Mesodermal cell (in vitro differentiated cells): ENCODE data around the gene TPD52L1.
"Not testable (repeated sequence)": the region's sequence is repeated elsewhere in the genome, so short reads cannot be mapped to it uniquely, and the experiment has no call there.

ENCODE experiments used
- H3K27ac ChIP-seq: 2 replicates; pipeline ENCODE4 v1.7.0; 2013; ENCODE audit warnings: mild to moderate bottlenecking, low read depth, low read length, moderate library complexity; ENCODE audit not compliant: severe bottlenecking
- H3K36me3 ChIP-seq: 2 replicates; pipeline ENCODE4 v1.7.1; 2013; ENCODE audit warnings: mild to moderate bottlenecking, low read length, moderate library complexity; ENCODE audit not compliant: control insufficient read depth, insufficient read depth
- H3K4me1 ChIP-seq: one replicate; pipeline ENCODE4 v1.7.1; 2013; ENCODE audit warnings: mild to moderate bottlenecking, low read length; ENCODE audit not compliant: insufficient read depth, control insufficient read depth, poor library complexity, severe bottlenecking
- H3K4me3 ChIP-seq: 2 replicates; pipeline ENCODE4 v1.7.0; 2013; ENCODE audit warnings: low read length, control low read depth, mild to moderate bottlenecking; ENCODE audit not compliant: insufficient read depth, poor library complexity, severe bottlenecking; ENCODE audit errors: extremely low read depth
- H3K9me3 ChIP-seq: 2 replicates; pipeline ENCODE4 v1.7.1; 2013; ENCODE audit warnings: mild to moderate bottlenecking, low read length, moderate library complexity; ENCODE audit not compliant: control insufficient read depth
- WGBS, 2 experiments: methylation state at CpG; one replicate each; pipeline ENCODE4 v1.1.5; 2013; ENCODE audit warnings: missing lambda C conversion rate in 2 of 2; ENCODE audit not compliant: insufficient coverage in 2 of 2; 5-methylcytosine and 5-hydroxymethylcytosine counted together

Gene TPD52L1

GRCh38 chr6:125117818-125118217, 35.8 kb upstream of the TPD52L1 start:
- Histone ChIP-seq H3K4me1 (no peaks in the 10 kb centered on the region), H3K4me3 (no peak overlapping the region), H3K9me3 (no peaks in the 10 kb centered on the region), H3K36me3 (no peaks in the 10 kb centered on the region), H3K27ac (no peak overlapping the region)
- WGBS, 2 experiments, result 83% methylated on average over 1 of the region's 3 CpGs; no CpG with 5 or more reads in 1 of the 2 experiments

GRCh38 chr6:125120054-125120590, 33.5 kb upstream of the TPD52L1 start:
- no peak overlapping the region for H3K27ac ChIP-seq
- no peaks in the 10 kb centered on the region for H3K9me3 ChIP-seq
- no peaks in the 10 kb centered on the region for H3K36me3 ChIP-seq
- no peak overlapping the region for H3K4me3 ChIP-seq
- H3K4me1 ChIP-seq, result no peaks in the 10 kb centered on the region
- 52 to 75% methylated on average over 2 of the region's 3 CpGs for WGBS, 2 experiments

DNA sequence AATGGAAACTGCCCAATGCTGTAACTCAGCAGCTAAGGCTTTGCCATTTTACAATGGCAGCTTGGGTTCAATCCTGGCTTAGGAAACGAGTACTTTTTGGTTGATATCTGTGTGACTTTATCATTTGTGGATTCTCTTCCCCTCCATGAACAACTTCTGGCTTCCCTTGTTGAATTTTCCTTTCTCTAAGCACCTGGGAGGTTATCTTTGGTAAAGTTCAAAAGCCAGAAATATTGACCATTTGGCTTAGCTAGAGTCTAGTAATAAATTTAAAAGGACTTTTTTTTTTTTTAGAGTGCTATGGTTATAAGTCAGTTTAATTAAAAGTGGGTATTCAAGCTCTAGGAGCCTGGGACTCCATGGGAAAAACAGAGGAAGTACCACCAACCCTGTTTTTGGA, 31.7 kb upstream of the TPD52L1 start:
- Histone ChIP-seq H3K36me3 (no peaks in the 10 kb centered on the region), H3K4me1 (no peaks in the 10 kb centered on the region), H3K9me3 (no peaks in the 10 kb centered on the region), H3K27ac (no peak overlapping the region), H3K4me3 (no peak overlapping the region)
- no CpG with 5 or more reads among the region's 1 CpG for WGBS, 2 experiments

- Histone ChIP-seq H3K4me1 (no peaks in the 10 kb centered on the region), H3K4me3 (no peak overlapping the region), H3K27ac (no peak overlapping the region), H3K36me3 (no peaks in the 10 kb centered on the region), H3K9me3 (no peaks in the 10 kb centered on the region)
- WGBS, 2 experiments, result 80 to 94% methylated on average over 2 of the region's 3 CpGs
Measured at GRCh38 chr6:125123051-125123450, 30.5 kb upstream of the TPD52L1 start.

DNA sequence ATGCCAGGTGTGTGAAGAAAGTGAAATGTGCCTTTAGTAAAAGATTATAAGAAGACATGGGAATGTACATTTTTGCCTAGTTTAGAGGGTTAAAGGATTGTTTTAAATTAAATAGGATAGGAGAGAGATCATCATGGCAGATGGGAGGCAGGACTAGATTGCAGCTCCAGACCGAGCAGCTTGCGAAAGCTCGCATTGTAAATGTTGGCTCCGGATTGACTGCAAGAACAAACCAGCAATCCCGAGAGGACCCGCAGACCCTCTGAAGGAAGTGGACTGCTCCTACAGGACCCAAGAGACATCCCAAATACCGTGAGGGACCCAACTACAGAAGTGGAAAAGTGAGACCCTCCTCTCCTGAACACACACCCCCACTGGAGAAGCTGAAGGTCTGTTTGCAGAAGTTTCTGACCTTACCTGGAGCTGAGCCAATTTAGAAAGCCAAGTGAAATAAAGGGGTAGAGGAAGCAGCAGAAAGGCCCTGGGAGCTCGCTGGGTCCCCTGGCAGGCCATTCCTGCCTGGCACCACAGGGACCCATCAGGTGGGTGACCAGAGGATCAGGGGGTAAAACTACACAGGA, 30.0 kb upstream of the TPD52L1 start:
- Histone ChIP-seq H3K36me3 (no peaks in the 10 kb centered on the region), H3K4me1 (no peaks in the 10 kb centered on the region), H3K9me3 (no peaks in the 10 kb centered on the region), H3K4me3 (no peak overlapping the region), H3K27ac (no peak overlapping the region)
- WGBS, 2 experiments, result 89 to 90% methylated on average over 7 of the region's 8 CpGs

DNA sequence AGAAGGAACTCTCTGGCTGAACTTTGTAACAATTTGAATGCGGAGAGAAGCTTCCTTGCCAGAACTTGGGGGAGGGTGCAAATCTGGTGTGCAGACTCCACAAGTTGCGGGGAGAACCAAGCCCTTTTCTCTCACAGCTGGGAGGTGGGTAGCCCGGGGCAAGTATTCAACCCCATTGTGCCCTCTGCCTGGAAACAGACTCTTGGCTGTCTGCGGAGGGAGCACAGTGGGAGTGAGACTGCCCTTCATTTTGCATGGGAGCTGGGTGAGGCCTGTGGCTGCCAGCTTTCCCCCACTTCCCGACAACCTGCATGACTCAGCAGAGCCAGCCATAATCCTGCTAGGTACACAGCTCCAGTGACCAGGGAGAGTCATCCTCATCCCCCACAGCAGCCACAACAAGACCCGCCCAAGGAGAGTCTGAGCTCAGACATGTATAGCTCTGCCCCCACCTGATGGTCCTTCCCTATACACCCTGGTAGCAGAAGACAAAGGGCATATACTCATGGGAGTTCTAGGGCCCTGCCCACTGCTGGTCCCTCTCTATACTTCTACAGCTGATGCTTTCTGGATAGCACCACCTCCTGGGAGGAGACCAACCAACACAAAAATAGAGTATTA, 29.4 kb upstream of the TPD52L1 start:
- Histone ChIP-seq H3K4me3 (no peak overlapping the region), H3K4me1 (no peaks in the 10 kb centered on the region), H3K9me3 (no peaks in the 10 kb centered on the region), H3K36me3 (no peaks in the 10 kb centered on the region), H3K27ac (no peak overlapping the region)
- 79 to 94% methylated on average over 3 to 5 of the region's 6 CpGs for WGBS, 2 experiments

DNA sequence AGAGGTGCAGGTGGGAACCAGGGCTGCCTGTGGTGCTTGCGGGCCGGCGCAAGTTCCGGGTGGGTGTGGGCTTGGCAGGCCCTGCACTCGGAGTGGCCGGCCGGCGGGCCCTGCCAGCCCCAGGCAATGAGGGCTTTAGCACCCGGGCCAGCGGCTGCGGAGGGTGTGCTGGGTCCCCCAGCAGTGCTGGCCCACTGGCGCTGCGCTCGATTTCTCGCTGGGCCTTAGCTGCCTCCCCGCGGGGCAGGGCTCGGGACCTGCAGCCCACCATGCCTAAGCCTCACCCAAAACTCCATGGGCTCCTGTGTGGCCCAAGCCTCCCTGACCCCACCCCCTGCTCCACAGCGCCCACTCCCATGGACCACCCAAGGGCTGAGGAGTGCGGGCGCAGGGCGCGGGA, 27.7 kb upstream of the TPD52L1 start:
- WGBS, 2 experiments, result 92 to 95% methylated on average over 11 to 12 of the region's 23 CpGs
- not testable (repeated sequence) for H3K4me1 ChIP-seq, H3K4me3 ChIP-seq, H3K27ac ChIP-seq, H3K9me3 ChIP-seq, H3K36me3 ChIP-seq

DNA sequence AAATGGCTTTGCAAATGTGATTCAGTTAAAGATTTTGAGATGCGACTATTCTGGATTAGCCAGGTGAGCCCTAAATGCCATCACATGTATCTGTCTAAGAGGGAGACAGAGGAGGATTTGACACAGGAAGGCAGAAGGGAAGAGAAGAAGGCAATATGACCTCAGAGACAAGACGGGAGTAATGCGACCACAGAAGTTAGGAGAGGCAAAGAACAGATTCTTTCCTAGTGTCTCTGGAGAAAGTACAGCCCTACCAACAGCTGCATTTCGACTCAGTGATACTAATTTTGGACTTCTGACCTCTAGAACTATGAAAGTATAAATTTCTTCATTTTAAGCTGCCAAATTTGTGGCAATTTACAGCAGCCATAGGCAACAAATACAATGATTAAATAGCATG, 24.2 kb upstream of the TPD52L1 start:
- H3K4me3 ChIP-seq, result no peak overlapping the region
- no peaks in the 10 kb centered on the region for H3K4me1 ChIP-seq
- H3K36me3 ChIP-seq, result no peaks in the 10 kb centered on the region
- no peak overlapping the region for H3K27ac ChIP-seq
- H3K9me3 ChIP-seq, result no peaks in the 10 kb centered on the region
- WGBS, 2 experiments, result 80 to 91% methylated on average over 1 to 3 of the region's 4 CpGs

DNA sequence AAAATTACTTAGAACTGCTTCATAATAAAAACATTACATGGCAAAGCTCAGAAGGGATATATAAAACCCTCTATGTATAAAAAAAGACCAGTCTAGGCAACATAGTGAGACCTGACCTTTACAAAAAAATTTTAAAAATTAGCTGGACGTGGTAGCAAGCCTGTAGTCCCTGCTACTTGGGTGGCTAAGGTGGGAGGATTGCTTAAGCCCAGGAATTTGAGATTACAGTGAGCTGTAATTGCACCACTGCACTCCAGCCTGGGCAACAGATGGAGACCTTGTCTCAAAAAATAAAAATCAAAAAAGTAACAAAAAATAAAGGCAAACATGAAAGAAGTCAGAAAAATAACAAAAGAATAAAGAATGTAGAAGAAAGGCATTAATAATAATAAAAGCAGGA, 21.5 kb upstream of the TPD52L1 start:
- no peak overlapping the region for H3K27ac ChIP-seq
- H3K36me3 ChIP-seq, result no peaks in the 10 kb centered on the region
- no peak overlapping the region for H3K4me3 ChIP-seq
- WGBS, 2 experiments, result 86% methylated on average over 1 of the region's 1 CpG; no CpG with 5 or more reads in 1 of the 2 experiments
- H3K9me3 ChIP-seq, result no peaks in the 10 kb centered on the region
- H3K4me1 ChIP-seq, result no peaks in the 10 kb centered on the region

DNA sequence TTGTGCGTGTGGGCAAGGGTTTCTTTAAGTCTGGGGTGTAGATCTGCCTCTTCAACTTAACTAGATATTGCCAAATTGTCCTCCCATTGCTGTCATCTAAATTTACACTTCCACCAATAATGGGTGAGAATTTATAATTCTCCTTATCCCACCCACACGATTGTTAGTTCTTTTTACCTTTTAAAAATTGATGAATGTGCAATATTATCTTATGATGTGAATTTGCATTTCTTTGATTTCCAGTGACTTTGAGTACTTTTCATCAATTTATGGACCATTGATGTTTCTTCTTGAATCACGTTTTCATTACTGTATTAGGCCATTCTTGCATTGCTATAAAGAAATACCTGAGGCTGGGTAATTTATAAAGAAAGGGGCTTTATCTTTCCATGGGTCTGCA, 17.2 kb upstream of the TPD52L1 start:
- H3K4me3 ChIP-seq, result no peak overlapping the region
- no peaks in the 10 kb centered on the region for H3K4me1 ChIP-seq
- H3K36me3 ChIP-seq, result no peaks in the 10 kb centered on the region
- no peaks in the 10 kb centered on the region for H3K9me3 ChIP-seq
- 100% methylated on average over 1 of the region's 3 CpGs; no CpG with 5 or more reads in 1 of the 2 experiments for WGBS, 2 experiments
- no peak overlapping the region for H3K27ac ChIP-seq

- Histone ChIP-seq H3K36me3 (no peaks in the 10 kb centered on the region), H3K4me1 (no peaks in the 10 kb centered on the region), H3K27ac (no peak overlapping the region), H3K4me3 (no peak overlapping the region), H3K9me3 (peaks cover 3% of the 10 kb centered on the region)
- WGBS, 2 experiments, result no CpG with 5 or more reads among the region's 2 CpGs
Measured at GRCh38 chr6:125138083-125138482, 15.5 kb upstream of the TPD52L1 start.
